ENCODE measurements around the gene XXYLT1. TPM values are rescaled to one million over a fixed set of nuclear protein-coding genes. Genes with fewer than 3 reads are reported as not detected.
A peak's percentile ranks its signal among the peaks of the same experiment; 100 is the strongest.

Gene XXYLT1
- polyA plus RNA-seq, 1 donor (not counting 4 experiments of a cell fraction or from before 2014, with no cell fraction given) = 11.1 TPM

GRCh38 chr3:195114786-195115599 is 156.0 kb downstream of the XXYLT1 start:
- no peak overlapping the region for H2AFZ ChIP-seq (ENCODE audit: control insufficient read depth, low read length)
- TF ChIP-seq EZH2 (IDR thresholded peaks at IDR 0.05; ENCODE audit: low read length) (no peak), CTCF (optimal IDR thresholded peaks at IDR 0.05 in 1 of 3, IDR thresholded peaks at IDR 0.05 in 1 of 3, conservative IDR thresholded peaks at IDR 0.05 in 1 of 3; ENCODE audit: extremely low read depth in 1 of 3, insufficient read depth in 2 of 3, low read length in 3 of 3) (no peak)
- FAIRE-seq (no peak), DNase-seq (ENCODE audit: low read depth, low spot score) (no peak)
- dilution Hi-C loops (cut with MboI; ENCODE audit: extremely low pct_ligation_motif_present, low sequenced_read_pairs) = no loop called here
- H3K4me3 ChIP-seq (ENCODE audit: control insufficient read depth in 2 of 3, extremely low read depth in 1 of 3, insufficient read depth in 2 of 3, low read depth in 1 of 3, low read length in 3 of 3) = no peak overlapping the region
- H3K79me2 ChIP-seq (ENCODE audit: control insufficient read depth, insufficient read depth, low read length) = no peaks in the 10 kb centered on the region
- no peaks in the 10 kb centered on the region for H4K20me1 ChIP-seq (ENCODE audit: control insufficient read depth, extremely low read depth, insufficient read depth, low read length)
- H3K9me1 ChIP-seq (ENCODE audit: control insufficient read depth, extremely low read depth, insufficient read depth, low read length) = no peaks in the 10 kb centered on the region
- H3K27me3 ChIP-seq (ENCODE audit: control insufficient read depth, extremely low read depth, insufficient read depth, low read length) = no peaks in the 10 kb centered on the region
- H3K36me3 ChIP-seq (ENCODE audit: control insufficient read depth in 2 of 2, extremely low read depth in 1 of 2, insufficient read depth in 2 of 2, low read length in 2 of 2) = no peaks in the 10 kb centered on the region
- H3K4me2 ChIP-seq (ENCODE audit: control insufficient read depth, extremely low read depth, insufficient read depth, low read depth, low read length) = no peak overlapping the region
- no peak overlapping the region for H3K27ac ChIP-seq (ENCODE audit: control insufficient read depth, insufficient read depth, low read length)
- H3K4me1 ChIP-seq (ENCODE audit: control insufficient read depth, extremely low read depth, insufficient read depth, low read length) = peaks cover 12% of the 10 kb centered on the region
- no peak overlapping the region for H3K9ac ChIP-seq (ENCODE audit: control insufficient read depth, extremely low read depth, insufficient read depth, low read length)
- no peaks in the 10 kb centered on the region for H3K9me3 ChIP-seq (ENCODE audit: control insufficient read depth, low read depth, low read length)

DNA sequence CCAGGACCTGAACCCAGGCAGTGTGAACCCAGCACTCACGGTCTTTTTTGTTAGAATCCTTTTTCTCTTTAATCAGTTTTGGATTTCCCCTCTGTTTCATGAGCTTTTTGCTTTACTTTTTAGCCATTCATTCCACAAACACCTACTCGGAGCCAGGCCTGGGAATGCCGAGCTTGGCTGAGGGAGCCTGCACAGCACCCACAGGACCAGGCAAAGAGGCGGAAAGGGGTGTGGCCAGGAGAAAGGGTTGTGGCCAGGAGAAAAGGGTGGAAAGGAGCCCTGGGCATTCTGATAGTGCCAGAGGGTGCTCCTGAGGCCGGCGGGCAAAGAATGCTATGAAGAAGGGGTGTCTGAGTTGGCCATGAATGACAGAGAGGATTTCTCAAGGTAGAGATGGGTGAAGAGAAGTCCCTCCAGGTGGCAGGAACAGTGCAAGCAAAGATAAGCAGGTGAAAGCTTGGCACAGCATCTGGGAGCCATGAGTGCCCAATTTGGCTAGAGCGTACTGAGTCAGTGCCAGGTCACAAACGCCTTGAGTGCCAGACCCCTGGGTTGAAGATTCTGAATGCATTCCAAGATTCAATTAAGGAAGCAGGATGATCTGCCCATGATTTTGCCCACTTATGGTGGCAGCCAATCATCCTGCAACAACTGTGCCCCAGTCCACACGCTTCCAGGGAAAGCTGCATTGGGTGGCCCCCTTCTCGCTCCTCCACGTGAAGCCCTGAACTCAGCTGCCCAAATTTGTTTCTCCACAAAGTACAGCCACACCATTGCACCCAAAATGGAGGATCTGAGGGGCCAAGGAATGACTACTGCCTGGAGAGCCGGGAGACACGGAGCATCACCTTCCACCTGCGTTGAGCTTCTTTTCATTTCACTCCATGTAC is 157.2 kb downstream of the XXYLT1 start:
- no peaks in the 10 kb centered on the region for H3K9me3 ChIP-seq (ENCODE audit: control insufficient read depth, low read depth, low read length)
- H3K27me3 ChIP-seq (ENCODE audit: control insufficient read depth, extremely low read depth, insufficient read depth, low read length) = no peaks in the 10 kb centered on the region
- H3K27ac ChIP-seq (ENCODE audit: control insufficient read depth, insufficient read depth, low read length) = no peak overlapping the region
- no peaks in the 10 kb centered on the region for H3K9me1 ChIP-seq (ENCODE audit: control insufficient read depth, extremely low read depth, insufficient read depth, low read length)
- no peaks in the 10 kb centered on the region for H4K20me1 ChIP-seq (ENCODE audit: control insufficient read depth, extremely low read depth, insufficient read depth, low read length)
- dilution Hi-C loops (cut with MboI; ENCODE audit: extremely low pct_ligation_motif_present, low sequenced_read_pairs) = no loop called here
- no peak for DNase-seq (ENCODE audit: low read depth, low spot score)
- H3K4me1 ChIP-seq (ENCODE audit: control insufficient read depth, extremely low read depth, insufficient read depth, low read length) = peaks cover 12% of the 10 kb centered on the region
- H2AFZ ChIP-seq (ENCODE audit: control insufficient read depth, low read length) = no peak overlapping the region
- no peak overlapping the region for H3K9ac ChIP-seq (ENCODE audit: control insufficient read depth, extremely low read depth, insufficient read depth, low read length)
- no peak overlapping the region for H3K4me3 ChIP-seq (ENCODE audit: control insufficient read depth in 2 of 3, extremely low read depth in 1 of 3, insufficient read depth in 2 of 3, low read depth in 1 of 3, low read length in 3 of 3)
- H3K36me3 ChIP-seq (ENCODE audit: control insufficient read depth in 2 of 2, extremely low read depth in 1 of 2, insufficient read depth in 2 of 2, low read length in 2 of 2) = no peaks in the 10 kb centered on the region
- no peak for FAIRE-seq
- no peaks in the 10 kb centered on the region for H3K79me2 ChIP-seq (ENCODE audit: control insufficient read depth, insufficient read depth, low read length)
- no peak for TF ChIP-seq EZH2 (IDR thresholded peaks at IDR 0.05; ENCODE audit: low read length)
- no peak for TF ChIP-seq CTCF (optimal IDR thresholded peaks at IDR 0.05 in 1 of 3, IDR thresholded peaks at IDR 0.05 in 1 of 3, conservative IDR thresholded peaks at IDR 0.05 in 1 of 3; ENCODE audit: extremely low read depth in 1 of 3, insufficient read depth in 2 of 3, low read length in 3 of 3)
- peak overlapping the region; percentile 42 for H3K4me2 ChIP-seq (ENCODE audit: control insufficient read depth, extremely low read depth, insufficient read depth, low read depth, low read length)
